ENCODE data around the gene YPEL2. TPM values are rescaled to one million over a fixed set of nuclear protein-coding genes. Genes with fewer than 3 reads are reported as not detected.
A peak's percentile ranks its signal among the peaks of the same experiment; 100 is the strongest.

YPEL2 gene
- total and polyA plus RNA-seq, 2 of the 13 experiments (the other 11 are each of a cell fraction or from before 2014, with no cell fraction given) = 8.5 to 21.1 TPM

DNA sequence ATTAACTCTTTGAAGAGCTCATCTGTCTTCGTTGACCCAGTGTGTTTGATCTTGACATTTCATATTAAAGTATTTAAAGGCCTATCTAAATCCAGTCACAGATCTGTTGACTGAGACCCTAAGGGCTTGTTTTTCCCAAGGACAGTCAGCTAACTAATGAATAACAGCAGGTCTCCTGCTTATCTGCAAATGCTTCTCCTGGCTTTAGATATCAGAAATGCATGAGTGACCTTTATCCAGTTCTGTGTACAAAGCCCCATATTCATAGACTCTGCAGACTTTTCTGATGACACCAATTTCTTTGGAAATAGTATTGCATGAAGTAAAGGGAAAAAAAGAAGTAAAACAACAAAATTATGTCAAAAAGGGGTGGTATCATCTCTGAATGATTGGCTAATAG is 70.3 kb downstream of the YPEL2 start (continued):
- TF ChIP-seq, protein P1, sequence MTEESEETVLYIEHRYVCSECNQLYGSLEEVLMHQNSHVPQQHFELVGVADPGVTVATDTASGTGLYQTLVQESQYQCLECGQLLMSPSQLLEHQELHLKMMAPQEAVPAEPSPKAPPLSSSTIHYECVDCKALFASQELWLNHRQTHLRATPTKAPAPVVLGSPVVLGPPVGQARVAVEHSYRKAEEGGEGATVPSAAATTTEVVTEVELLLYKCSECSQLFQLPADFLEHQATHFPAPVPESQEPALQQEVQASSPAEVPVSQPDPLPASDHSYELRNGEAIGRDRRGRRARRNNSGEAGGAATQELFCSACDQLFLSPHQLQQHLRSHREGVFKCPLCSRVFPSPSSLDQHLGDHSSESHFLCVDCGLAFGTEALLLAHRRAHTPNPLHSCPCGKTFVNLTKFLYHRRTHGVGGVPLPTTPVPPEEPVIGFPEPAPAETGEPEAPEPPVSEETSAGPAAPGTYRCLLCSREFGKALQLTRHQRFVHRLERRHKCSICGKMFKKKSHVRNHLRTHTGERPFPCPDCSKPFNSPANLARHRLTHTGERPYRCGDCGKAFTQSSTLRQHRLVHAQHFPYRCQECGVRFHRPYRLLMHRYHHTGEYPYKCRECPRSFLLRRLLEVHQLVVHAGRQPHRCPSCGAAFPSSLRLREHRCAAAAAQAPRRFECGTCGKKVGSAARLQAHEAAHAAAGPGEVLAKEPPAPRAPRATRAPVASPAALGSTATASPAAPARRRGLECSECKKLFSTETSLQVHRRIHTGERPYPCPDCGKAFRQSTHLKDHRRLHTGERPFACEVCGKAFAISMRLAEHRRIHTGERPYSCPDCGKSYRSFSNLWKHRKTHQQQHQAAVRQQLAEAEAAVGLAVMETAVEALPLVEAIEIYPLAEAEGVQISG (CRISPR knock-in tag; IDR thresholded peaks at IDR 0.05) = no peak
- TF ChIP-seq ZNF782 (CRISPR knock-in tag; IDR thresholded peaks at IDR 0.05; ENCODE audit: borderline replicate concordance) (no peak), MED13 (CRISPR knock-in tag; IDR thresholded peaks at IDR 0.05) (no peak), KDM6A (CRISPR knock-in tag; IDR thresholded peaks at IDR 0.05; ENCODE audit: low read depth) (peak; percentile 25; the same call in 1 of the 2 replicates), SALL1 (CRISPR knock-in tag; IDR thresholded peaks at IDR 0.05) (peak; percentile 68; the same call in 1 of the 2 replicates), MAFK (conservative IDR thresholded peaks at IDR 0.05 in 1 of 2, IDR thresholded peaks at IDR 0.05 in 1 of 2; ENCODE audit: low read length in 2 of 2) (no peak), NFATC3 (CRISPR knock-in tag; IDR thresholded peaks at IDR 0.05) (no peak), THAP11 (CRISPR knock-in tag; IDR thresholded peaks at IDR 0.05) (0 out of 2 replicates have a peak, but pooled peaks have one; percentile 12), CBFB (CRISPR knock-in tag; IDR thresholded peaks at IDR 0.05) (no peak), ZNF652 (CRISPR knock-in tag; IDR thresholded peaks at IDR 0.05; ENCODE audit: borderline replicate concordance, low read depth) (peak; percentile 48; the same call in 1 of the 2 replicates), MXI1 (IDR thresholded peaks at IDR 0.05; ENCODE audit: borderline replicate concordance, low read depth, low read length) (no peak)
- TF ChIP-seq, protein P2, sequence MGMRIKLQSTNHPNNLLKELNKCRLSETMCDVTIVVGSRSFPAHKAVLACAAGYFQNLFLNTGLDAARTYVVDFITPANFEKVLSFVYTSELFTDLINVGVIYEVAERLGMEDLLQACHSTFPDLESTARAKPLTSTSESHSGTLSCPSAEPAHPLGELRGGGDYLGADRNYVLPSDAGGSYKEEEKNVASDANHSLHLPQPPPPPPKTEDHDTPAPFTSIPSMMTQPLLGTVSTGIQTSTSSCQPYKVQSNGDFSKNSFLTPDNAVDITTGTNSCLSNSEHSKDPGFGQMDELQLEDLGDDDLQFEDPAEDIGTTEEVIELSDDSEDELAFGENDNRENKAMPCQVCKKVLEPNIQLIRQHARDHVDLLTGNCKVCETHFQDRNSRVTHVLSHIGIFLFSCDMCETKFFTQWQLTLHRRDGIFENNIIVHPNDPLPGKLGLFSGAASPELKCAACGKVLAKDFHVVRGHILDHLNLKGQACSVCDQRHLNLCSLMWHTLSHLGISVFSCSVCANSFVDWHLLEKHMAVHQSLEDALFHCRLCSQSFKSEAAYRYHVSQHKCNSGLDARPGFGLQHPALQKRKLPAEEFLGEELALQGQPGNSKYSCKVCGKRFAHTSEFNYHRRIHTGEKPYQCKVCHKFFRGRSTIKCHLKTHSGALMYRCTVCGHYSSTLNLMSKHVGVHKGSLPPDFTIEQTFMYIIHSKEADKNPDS (CRISPR knock-in tag; IDR thresholded peaks at IDR 0.05) = no peak
- TF ChIP-seq, protein P3, sequence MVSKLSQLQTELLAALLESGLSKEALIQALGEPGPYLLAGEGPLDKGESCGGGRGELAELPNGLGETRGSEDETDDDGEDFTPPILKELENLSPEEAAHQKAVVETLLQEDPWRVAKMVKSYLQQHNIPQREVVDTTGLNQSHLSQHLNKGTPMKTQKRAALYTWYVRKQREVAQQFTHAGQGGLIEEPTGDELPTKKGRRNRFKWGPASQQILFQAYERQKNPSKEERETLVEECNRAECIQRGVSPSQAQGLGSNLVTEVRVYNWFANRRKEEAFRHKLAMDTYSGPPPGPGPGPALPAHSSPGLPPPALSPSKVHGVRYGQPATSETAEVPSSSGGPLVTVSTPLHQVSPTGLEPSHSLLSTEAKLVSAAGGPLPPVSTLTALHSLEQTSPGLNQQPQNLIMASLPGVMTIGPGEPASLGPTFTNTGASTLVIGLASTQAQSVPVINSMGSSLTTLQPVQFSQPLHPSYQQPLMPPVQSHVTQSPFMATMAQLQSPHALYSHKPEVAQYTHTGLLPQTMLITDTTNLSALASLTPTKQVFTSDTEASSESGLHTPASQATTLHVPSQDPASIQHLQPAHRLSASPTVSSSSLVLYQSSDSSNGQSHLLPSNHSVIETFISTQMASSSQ (IDR thresholded peaks at IDR 0.05; ENCODE audit: low read depth) = 0 out of 2 replicates have a peak, but pooled peaks have one; percentile 25
- TF ChIP-seq, protein P3 (CRISPR knock-in tag; IDR thresholded peaks at IDR 0.05; ENCODE audit: borderline replicate concordance) = peak; percentile 64; the same call in 1 of the 2 replicates
- TF ChIP-seq, protein P4, sequence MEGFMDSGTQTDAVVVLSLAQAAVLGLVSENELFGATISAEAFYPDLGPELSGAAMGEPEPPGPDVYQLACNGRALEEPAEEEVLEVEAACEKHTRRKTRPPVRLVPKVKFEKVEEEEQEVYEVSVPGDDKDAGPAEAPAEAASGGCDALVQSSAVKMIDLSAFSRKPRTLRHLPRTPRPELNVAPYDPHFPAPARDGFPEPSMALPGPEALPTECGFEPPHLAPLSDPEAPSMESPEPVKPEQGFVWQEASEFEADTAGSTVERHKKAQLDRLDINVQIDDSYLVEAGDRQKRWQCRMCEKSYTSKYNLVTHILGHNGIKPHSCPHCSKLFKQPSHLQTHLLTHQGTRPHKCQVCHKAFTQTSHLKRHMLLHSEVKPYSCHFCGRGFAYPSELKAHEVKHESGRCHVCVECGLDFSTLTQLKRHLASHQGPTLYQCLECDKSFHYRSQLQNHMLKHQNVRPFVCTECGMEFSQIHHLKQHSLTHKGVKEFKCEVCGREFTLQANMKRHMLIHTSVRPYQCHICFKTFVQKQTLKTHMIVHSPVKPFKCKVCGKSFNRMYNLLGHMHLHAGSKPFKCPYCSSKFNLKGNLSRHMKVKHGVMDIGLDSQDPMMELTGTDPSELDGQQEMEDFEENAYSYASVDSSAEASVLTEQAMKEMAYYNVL (CRISPR knock-in tag; IDR thresholded peaks at IDR 0.05; ENCODE audit: borderline replicate concordance) = 0 out of 2 replicates have a peak, but pooled peaks have one; percentile 45
- TF ChIP-seq, protein P5, sequence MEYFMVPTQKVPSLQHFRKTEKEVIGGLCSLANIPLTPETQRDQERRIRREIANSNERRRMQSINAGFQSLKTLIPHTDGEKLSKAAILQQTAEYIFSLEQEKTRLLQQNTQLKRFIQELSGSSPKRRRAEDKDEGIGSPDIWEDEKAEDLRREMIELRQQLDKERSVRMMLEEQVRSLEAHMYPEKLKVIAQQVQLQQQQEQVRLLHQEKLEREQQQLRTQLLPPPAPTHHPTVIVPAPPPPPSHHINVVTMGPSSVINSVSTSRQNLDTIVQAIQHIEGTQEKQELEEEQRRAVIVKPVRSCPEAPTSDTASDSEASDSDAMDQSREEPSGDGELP (IDR thresholded peaks at IDR 0.05; ENCODE audit: borderline replicate concordance, low read depth) = peak; percentile 34; the same call in 1 of the 2 replicates
